ENCODE data around the gene SH2B3.

SH2B3 gene

DNA sequence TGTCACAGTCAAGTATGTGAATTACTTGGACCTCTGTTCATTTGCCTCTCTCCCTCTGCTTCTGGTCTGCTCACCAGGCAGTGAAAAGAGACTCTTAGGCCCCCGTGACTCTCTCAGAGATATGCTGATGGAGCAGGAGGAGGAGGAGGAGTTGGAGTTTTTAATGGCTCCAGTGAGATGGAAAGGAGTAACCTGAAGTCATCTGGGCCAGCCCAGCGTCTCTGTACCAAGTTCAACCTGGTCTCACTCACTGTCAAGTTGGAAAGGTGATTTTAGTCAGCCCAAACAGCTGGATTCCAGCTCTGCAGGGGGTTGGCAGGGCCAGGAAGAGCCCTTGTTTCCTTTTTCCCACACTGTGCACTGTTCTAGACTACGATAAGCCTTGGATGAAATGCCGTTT, 48.6 kb downstream of the SH2B3 start:
- no peak for DNase-seq (ENCODE audit: low read depth, low spot score)
- POLR2A ChIA-PET = no interaction called here
- CTCF ChIA-PET = interaction anchor here (1.1 to 33.6 kb wide), 4 partner anchors 12 to 231 kb away, joined by 3 to 899 read pairs (median 80); partner anchors contain the start of gene SH2B3
- TF ChIP-seq, protein P1, sequence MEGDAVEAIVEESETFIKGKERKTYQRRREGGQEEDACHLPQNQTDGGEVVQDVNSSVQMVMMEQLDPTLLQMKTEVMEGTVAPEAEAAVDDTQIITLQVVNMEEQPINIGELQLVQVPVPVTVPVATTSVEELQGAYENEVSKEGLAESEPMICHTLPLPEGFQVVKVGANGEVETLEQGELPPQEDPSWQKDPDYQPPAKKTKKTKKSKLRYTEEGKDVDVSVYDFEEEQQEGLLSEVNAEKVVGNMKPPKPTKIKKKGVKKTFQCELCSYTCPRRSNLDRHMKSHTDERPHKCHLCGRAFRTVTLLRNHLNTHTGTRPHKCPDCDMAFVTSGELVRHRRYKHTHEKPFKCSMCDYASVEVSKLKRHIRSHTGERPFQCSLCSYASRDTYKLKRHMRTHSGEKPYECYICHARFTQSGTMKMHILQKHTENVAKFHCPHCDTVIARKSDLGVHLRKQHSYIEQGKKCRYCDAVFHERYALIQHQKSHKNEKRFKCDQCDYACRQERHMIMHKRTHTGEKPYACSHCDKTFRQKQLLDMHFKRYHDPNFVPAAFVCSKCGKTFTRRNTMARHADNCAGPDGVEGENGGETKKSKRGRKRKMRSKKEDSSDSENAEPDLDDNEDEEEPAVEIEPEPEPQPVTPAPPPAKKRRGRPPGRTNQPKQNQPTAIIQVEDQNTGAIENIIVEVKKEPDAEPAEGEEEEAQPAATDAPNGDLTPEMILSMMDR (IDR thresholded peaks at IDR 0.05; ENCODE audit: insufficient read depth, low read length, missing control alignments) = no peak
- H3K4me3 ChIP-seq (ENCODE audit: low read depth, low read length) = no peak overlapping the region

DNA sequence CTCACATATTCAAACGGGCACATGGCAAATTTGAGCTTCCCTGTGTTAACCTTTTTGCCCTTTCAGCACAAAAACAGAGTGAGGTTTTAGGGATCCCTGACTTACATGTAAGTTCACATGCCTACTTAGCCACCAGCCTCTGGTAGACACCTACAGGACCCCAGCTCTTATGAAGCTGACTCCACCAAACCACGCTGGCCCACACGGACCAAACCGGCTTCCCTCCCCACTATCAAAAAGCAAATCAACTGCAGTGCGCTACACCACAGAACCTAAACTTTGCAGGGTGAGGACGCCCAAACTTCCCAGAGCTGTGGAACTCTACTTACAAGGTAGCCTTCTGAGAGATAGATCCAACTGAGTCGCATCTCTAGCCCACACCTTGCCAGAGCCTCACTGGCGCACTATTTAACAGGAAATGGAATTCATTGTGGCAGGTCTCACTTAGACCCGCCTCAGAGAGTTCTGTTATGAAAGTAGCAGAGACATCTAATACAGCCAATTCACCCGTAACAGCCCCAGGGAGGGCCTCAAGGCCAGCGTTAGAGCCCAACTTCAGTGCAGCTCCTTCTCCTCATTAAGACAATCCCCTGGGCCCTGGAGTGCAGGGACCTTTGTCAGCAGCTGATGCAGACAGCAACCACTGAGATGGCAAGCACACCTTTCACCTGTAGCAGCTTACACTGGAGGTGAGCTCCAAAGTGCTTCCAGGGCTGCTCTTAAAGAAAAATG, 49.2 kb downstream of the SH2B3 start:
- ChIA-PET CTCF (interaction anchor here (1.1 to 33.6 kb wide), 4 partner anchors 13 to 230 kb away, joined by 3 to 899 read pairs (median 80); partner anchors contain the start of gene SH2B3), POLR2A (no interaction called here)
- H3K4me3 ChIP-seq (ENCODE audit: low read depth, low read length) = no peak overlapping the region
- no peak for DNase-seq (ENCODE audit: low read depth, low spot score)
- TF ChIP-seq, protein P1 (IDR thresholded peaks at IDR 0.05; ENCODE audit: insufficient read depth, low read length, missing control alignments) = no peak

DNA sequence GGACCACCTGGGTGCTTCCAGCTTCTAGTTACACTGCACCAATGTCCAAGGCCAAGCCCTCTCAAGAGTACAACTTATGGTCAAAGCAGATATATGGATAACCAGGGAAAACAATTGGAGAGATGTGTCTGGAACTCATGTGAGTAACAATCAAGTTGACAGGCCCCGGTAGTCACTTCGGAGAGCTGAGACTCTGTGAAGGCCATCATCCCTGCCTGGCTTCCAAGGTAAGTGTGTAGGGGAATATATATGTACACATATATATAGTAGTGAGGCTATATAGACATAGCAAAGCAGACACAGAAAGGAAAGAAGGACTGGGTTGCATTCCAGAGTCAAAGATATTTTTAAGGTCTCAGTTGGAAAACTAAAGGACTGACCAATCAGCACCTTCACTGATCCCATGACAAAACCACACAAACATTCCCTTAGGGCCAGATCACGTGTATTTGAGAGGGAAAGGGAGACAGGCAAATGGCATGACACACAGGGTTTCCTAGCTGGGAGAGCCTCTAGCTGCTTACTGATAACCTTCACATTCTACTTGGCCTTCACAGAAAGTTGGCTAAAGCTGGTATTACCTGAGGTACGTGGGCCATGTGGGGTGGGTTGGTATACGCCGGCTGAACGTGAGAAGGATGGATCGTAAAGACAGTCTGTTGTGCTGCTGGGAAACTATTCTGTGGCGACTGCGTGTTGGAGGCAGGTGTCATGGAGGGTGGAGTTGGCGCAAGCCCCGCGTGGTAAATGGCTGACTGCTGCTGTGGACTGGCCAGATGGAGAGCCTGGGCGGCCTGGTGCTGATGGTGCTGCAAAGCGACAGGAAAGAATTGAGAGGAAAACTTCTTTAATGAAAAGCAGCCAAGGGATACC, 50.0 kb downstream of the SH2B3 start:
- TF ChIP-seq, protein P1 (IDR thresholded peaks at IDR 0.05; ENCODE audit: insufficient read depth, low read length, missing control alignments) = no peak
- ChIA-PET POLR2A (no interaction called here), CTCF (interaction anchor here (0.9 to 33.6 kb wide), 5 partner anchors 13 to 229 kb away, joined by 3 to 899 read pairs (median 4); partner anchors contain the start of gene SH2B3)
- no peak overlapping the region for H3K4me3 ChIP-seq (ENCODE audit: low read depth, low read length)
- no peak for DNase-seq (ENCODE audit: low read depth, low spot score)

DNA sequence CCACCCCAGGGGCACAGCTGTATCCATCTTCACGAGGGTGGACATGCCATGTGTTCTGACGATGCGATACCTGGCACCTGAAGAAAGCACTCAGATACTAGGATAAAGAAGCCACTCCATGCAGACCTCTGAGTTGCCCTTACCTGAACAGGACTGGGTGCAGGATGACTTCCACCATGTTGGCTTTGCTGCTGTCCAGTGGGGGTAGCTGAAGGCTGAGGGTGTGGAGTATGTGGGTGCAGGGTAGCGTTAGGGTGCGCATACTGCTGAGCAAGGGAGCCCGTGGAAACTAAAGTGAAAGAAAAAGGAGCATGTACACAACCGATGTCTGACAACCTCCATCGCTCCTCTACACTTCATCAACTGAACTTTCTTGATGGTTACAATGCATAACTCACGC, 51.3 kb downstream of the SH2B3 start:
- TF ChIP-seq, protein P1 (IDR thresholded peaks at IDR 0.05; ENCODE audit: insufficient read depth, low read length, missing control alignments) = no peak
- ChIA-PET POLR2A (no interaction called here), CTCF (interaction anchor here (1.4 to 33.6 kb wide), 3 partner anchors 8 to 55 kb away, joined by 7 to 899 read pairs (median 158); partner anchors contain the start of gene SH2B3)
- no peak overlapping the region for H3K4me3 ChIP-seq (ENCODE audit: low read depth, low read length)
- no peak for DNase-seq (ENCODE audit: low read depth, low spot score)

DNA sequence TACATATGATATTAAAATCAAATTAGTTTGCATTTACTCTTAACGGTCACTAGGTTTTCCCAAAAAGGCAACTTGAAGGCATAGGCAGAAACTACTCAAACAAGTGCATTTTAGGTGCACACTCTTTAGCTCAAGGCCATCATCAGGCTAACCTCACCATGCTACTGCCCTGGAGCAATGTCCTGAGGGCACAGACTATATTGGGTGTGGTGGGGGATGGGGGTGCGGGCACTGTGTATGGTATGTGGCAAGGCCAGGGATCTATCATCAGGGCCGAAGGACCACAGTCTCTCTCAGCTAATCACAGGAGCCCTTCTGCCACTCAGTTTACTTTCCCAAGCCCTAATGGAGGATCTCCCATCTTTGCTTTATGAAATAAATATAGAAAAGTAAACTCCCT, 51.9 kb downstream of the SH2B3 start:
- no peak for DNase-seq (ENCODE audit: low read depth, low spot score)
- TF ChIP-seq, protein P1 (IDR thresholded peaks at IDR 0.05; ENCODE audit: insufficient read depth, low read length, missing control alignments) = no peak
- H3K4me3 ChIP-seq (ENCODE audit: low read depth, low read length) = no peak overlapping the region
- ChIA-PET POLR2A (no interaction called here), CTCF (interaction anchor here (1.4 to 33.6 kb wide), 3 partner anchors 9 to 56 kb away, joined by 7 to 899 read pairs (median 158); partner anchors contain the start of gene SH2B3)

Data from AG04449 (cell line).